Kidney (tissue), 14 donors: Measurements from ENCODE around the gene ANGPT4. TPM values are rescaled to one million over a fixed set of nuclear protein-coding genes. Genes with fewer than 3 reads are reported as not detected.

Experiments
- DNase-seq, 5 donors: peaks; one replicate each; pipeline ENCODE4 v3.0.0-alpha.2; 2013 to 2020
- FAIRE-seq: peaks from 2 replicates; lab custom pipeline; 2012; peaks lifted over from hg19 to GRCh38; lab: Jason Lieb, UNC
- H3K27ac ChIP-seq, 2 donors: one replicate each; pipeline ENCODE4 v1.7.0; 2013; ENCODE audit warnings: low read depth in 2 of 2, low read length in 2 of 2, inconsistent platforms in 1 of 2
- H3K27me3 ChIP-seq: one replicate; pipeline ENCODE4 v1.7.1; 2013; ENCODE audit warnings: low read length, inconsistent platforms; ENCODE audit not compliant: control insufficient read depth, insufficient read depth
- H3K36me3 ChIP-seq, 3 donors: one replicate each; pipeline versions ENCODE4 v1.7.0 to v1.7.1; 2013; ENCODE audit warnings: low read length in 3 of 3, control low read depth in 1 of 3, inconsistent platforms in 1 of 3; ENCODE audit not compliant: insufficient read depth in 3 of 3, control insufficient read depth in 2 of 3
- H3K4me1 ChIP-seq, 3 donors: one replicate each; pipeline versions ENCODE4 v1.7.0 to v1.7.1; 2013; ENCODE audit warnings: low read length in 3 of 3, inconsistent platforms in 1 of 3, low read depth in 1 of 3; ENCODE audit not compliant: control insufficient read depth in 2 of 3, insufficient read depth in 2 of 3
- H3K4me3 ChIP-seq, 3 donors: one replicate each; pipeline versions ENCODE4 v1.7.0 to v1.8.1; 2013; ENCODE audit warnings: low read length in 3 of 3, control low read depth in 1 of 3, inconsistent platforms in 1 of 3
- H3K9ac ChIP-seq, 3 donors: one replicate each; pipeline versions ENCODE4 v1.7.0 to v1.7.1; 2013; ENCODE audit warnings: low read length in 3 of 3, control low read depth in 1 of 3, inconsistent platforms in 1 of 3
- H3K9me3 ChIP-seq, 3 donors: one replicate each; pipeline versions ENCODE4 v1.7.0 to v1.7.1; 2013; ENCODE audit warnings: low read length in 3 of 3, control low read depth in 1 of 3, inconsistent platforms in 1 of 3; ENCODE audit not compliant: control insufficient read depth in 2 of 3, insufficient read depth in 1 of 3
- CTCF ChIP-seq: IDR thresholded peaks from 3 replicates; pipeline ENCODE4 v1.5.1; 2012; ENCODE audit warnings: mild to moderate bottlenecking, moderate library complexity, borderline replicate concordance; ENCODE audit not compliant: insufficient read depth; ENCODE audit errors: extremely low read depth
- intact Hi-C: fragments of 100-400 bp; cut with DNase I; formaldehyde crosslinking; loops from one replicate; pipeline ENCODE4 v1.11.1; 2022
- polyA plus RNA-seq: library from polyadenylated mRNA; stranded (reverse); fragments of 350-450 nt; fragmentation: Illumina TruSeq; extraction: RNeasy Lipid Tissue Mini Kit (QIAGEN cat#74804); gene quantifications from one replicate; pipeline ENCODE4 v1.2.3, GENCODE V29; 2014; ENCODE audit warnings: low read depth, low replicate concordance; ENCODE audit not compliant: insufficient read depth
- total RNA-seq: library from RNA; stranded (reverse); fragmentation: NEBNext Ultra II Directional; extraction: Animal tissue kit (Norgen Biotek cat#: 25700); gene quantifications from one replicate; pipeline ENCODE4 v1.2.1, GENCODE V29; 2021
- donor health status: control.
- donor health status: control.
- donor health status: control.
- donor health status: control.
- donor health status: control.
- donor health status: DM: yes; HTN: yes; CAD: no.
- donor health status: Normal renal cell carcinoma (clear cell type).

Gene ANGPT4
- total and polyA plus RNA-seq, 2 donors from 2014 or later: 0.24 to 0.57 TPM

DNA sequence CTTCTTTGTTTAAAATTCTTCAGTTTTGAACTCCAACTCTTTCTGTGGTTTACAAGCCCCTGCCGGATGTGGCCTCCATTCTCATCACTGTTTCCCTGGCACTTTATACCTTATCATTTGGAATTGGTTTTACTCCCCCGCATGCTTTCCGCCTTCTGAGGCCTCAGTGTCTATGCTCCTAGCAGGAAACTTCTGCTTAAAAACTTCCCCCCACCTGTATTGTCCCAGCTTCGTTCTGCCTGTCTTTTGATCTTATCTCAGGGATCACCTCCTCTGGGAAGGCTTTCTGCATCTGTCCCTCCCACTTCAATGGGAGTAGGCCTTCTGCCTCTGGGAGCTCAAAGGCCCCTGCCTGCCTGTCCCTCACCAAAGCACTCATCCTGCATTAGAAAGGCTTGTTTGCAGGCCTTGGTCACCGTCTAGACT lies 3.4 kb upstream of the ANGPT4 start:
- FAIRE-seq (no peak), DNase-seq (no peak)
- no peak overlapping the region for H3K9ac ChIP-seq
- intact Hi-C loops: no loop called here
- no peak for TF ChIP-seq CTCF
- no peaks in the 10 kb centered on the region for H3K36me3 ChIP-seq
- no peak overlapping the region for H3K27ac ChIP-seq
- H3K27me3 ChIP-seq: no peaks in the 10 kb centered on the region
- no peak overlapping the region for H3K4me3 ChIP-seq
- no peaks in the 10 kb centered on the region for H3K9me3 ChIP-seq
- H3K4me1 ChIP-seq: no peaks in the 10 kb centered on the region

DNA sequence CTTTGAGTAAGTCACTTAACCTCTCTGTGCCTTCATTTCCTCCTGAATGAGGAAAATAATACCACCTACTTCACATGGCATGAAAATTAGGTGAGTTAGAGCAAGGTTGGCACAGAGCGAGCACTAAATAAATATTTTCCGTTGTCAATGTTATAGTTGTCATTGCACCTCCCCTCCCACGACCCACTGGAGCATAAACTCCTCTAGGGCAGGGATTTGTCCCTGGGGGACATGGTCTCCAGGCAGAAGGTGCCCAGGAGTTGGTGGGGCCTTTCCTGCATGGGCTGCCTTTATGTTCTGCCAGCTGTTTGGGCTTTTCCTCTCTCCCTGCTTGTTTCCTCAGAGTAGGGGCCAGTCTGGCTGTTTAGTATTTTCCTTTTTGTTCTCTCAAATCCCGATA lies 1.3 kb upstream of the ANGPT4 start:
- H3K36me3 ChIP-seq: no peaks in the 10 kb centered on the region
- DNase-seq (no peak), FAIRE-seq (no peak)
- no peaks in the 10 kb centered on the region for H3K4me1 ChIP-seq
- no peak for TF ChIP-seq CTCF
- H3K4me3 ChIP-seq: no peak overlapping the region
- H3K9me3 ChIP-seq: no peaks in the 10 kb centered on the region
- H3K27ac ChIP-seq: no peak overlapping the region
- H3K27me3 ChIP-seq: no peaks in the 10 kb centered on the region
- no peak overlapping the region for H3K9ac ChIP-seq
- intact Hi-C loops: no loop called here

DNA sequence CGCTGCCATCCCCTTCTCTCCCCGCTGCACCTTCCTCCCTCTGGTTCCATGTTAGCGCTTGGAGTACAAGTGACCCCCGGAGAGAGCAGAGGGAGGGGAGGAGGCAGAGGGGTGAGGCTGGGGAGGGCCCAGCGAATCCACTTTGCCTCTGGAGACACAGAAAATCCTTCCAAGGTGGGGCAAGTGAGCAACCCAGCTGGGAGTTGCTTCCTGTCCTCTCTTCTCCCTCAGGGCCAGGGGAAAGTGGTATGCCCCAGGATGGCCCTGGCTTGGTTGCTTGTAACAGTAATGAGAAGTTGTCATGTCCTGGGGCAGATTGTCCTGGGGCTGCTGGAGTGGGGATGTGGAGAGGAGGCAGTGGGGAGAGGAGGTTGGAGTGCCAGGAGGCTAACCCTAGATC lies 691 bp upstream of the ANGPT4 start:
- Histone ChIP-seq H3K27ac (no peak overlapping the region), H3K9me3 (no peaks in the 10 kb centered on the region), H3K9ac (no peak overlapping the region), H3K4me1 (no peaks in the 10 kb centered on the region), H3K27me3 (no peaks in the 10 kb centered on the region), H3K36me3 (no peaks in the 10 kb centered on the region), H3K4me3 (no peak overlapping the region)
- intact Hi-C loops: no loop called here
- no peak for TF ChIP-seq CTCF
- DNase-seq (peak in 2 of 5 donors; percentile 12 to 18), FAIRE-seq (no peak)

- no peak for FAIRE-seq
- Histone ChIP-seq H3K4me1 (no peaks in the 10 kb centered on the region), H3K27me3 (no peaks in the 10 kb centered on the region), H3K4me3 (no peak overlapping the region), H3K36me3 (no peaks in the 10 kb centered on the region), H3K9ac (no peak overlapping the region), H3K27ac (no peak overlapping the region), H3K9me3 (no peaks in the 10 kb centered on the region)
- DNase-seq: no peak
- no peak for TF ChIP-seq CTCF
- intact Hi-C loops: no loop called here
Observed at GRCh38 chr20:914727-915498, 1.2 kb downstream of the ANGPT4 start.
